GM21515 (cell line): Measurements from ENCODE around the gene PANK3.

ENCODE experiments used
- ATAC-seq: cut with Tn5 transposase; IDR thresholded peaks from one replicate; pipeline ENCODE4 v1.9.1; 2021; ENCODE audit not compliant: unreplicated experiment

Gene PANK3

GRCh38 chr5:168578538-168579487, at the start of gene PANK3:
Gene PANK3 (minus strand): TSS chr5:168579368. CDS start chr5:168579283, 85 bp downstream.
- ATAC-seq, result peak; percentile 57

GRCh38 chr5:168624850-168625364, 45.7 kb upstream of the PANK3 start:
- ATAC-seq, result no peak

- no peak for ATAC-seq
Observed at GRCh38 chr5:168620807-168621206, 41.6 kb upstream of the PANK3 start.

GRCh38 chr5:168614661-168615060, 35.5 kb upstream of the PANK3 start:
- ATAC-seq, result no peak

- ATAC-seq, result no peak
Observed at GRCh38 chr5:168613996-168614395, 34.8 kb upstream of the PANK3 start.

- ATAC-seq, result no peak
Observed at GRCh38 chr5:168613396-168613795, 34.2 kb upstream of the PANK3 start.

- ATAC-seq, result no peak
Observed at GRCh38 chr5:168612996-168613395, 33.8 kb upstream of the PANK3 start.

- no peak for ATAC-seq
Observed at GRCh38 chr5:168612123-168612522, 33.0 kb upstream of the PANK3 start.

- no peak for ATAC-seq
Observed at GRCh38 chr5:168611165-168611564, 32.0 kb upstream of the PANK3 start.

GRCh38 chr5:168609806-168610482, 30.8 kb upstream of the PANK3 start:
- ATAC-seq, result no peak

- no peak for ATAC-seq
Observed at GRCh38 chr5:168608821-168609220, 29.7 kb upstream of the PANK3 start.

GRCh38 chr5:168608386-168608785, 29.2 kb upstream of the PANK3 start:
- ATAC-seq, result no peak

- ATAC-seq, result no peak
Observed at GRCh38 chr5:168607946-168608345, 28.8 kb upstream of the PANK3 start.

- ATAC-seq, result no peak
Observed at GRCh38 chr5:168606562-168606961, 27.4 kb upstream of the PANK3 start.

GRCh38 chr5:168604436-168604835, 25.3 kb upstream of the PANK3 start:
- no peak for ATAC-seq

GRCh38 chr5:168603746-168604145, 24.6 kb upstream of the PANK3 start:
- no peak for ATAC-seq

GRCh38 chr5:168602517-168602916, 23.3 kb upstream of the PANK3 start:
- ATAC-seq, result no peak

- no peak for ATAC-seq
Observed at GRCh38 chr5:168601972-168602371, 22.8 kb upstream of the PANK3 start.

- ATAC-seq, result no peak
Observed at GRCh38 chr5:168600409-168600808, 21.2 kb upstream of the PANK3 start.

GRCh38 chr5:168599826-168600225, 20.7 kb upstream of the PANK3 start:
- no peak for ATAC-seq

- no peak for ATAC-seq
Observed at GRCh38 chr5:168598639-168599038, 19.5 kb upstream of the PANK3 start.

- no peak for ATAC-seq
Observed at GRCh38 chr5:168596927-168597326, 17.8 kb upstream of the PANK3 start.
